Right lobe of liver (tissue), 6 donors: ENCODE data around the gene SAFB2. TPM values are rescaled to one million over a fixed set of nuclear protein-coding genes. Genes with fewer than 3 reads are reported as not detected.
"Not testable (repeated sequence)": the region's sequence is repeated elsewhere in the genome, so short reads cannot be mapped to it uniquely, and the experiment has no call there.

Experiments used
- ATAC-seq, 4 donors: fragments of 200-7000 bp; cut with Tn5 transposase; one replicate each; pipeline ENCODE4 v1.9.1; 2020; ENCODE audit warnings: mild to moderate bottlenecking in 4 of 4, moderate library complexity in 4 of 4
- DNase-seq, 3 donors: peaks; one replicate each; pipeline ENCODE4 v3.0.0-alpha.2; 2020
- H3K27ac ChIP-seq, 3 donors: fragments of 200-600 bp; one replicate each; pipeline ENCODE4 v1.8.0; 2022
- H3K27me3 ChIP-seq, 2 donors: fragments of 200-600 bp; one replicate each; pipeline ENCODE4 v1.8.0; 2022
- H3K36me3 ChIP-seq, 4 donors: fragments of 200-600 bp; sonication (generic) in 1 of 4; one replicate each; pipeline versions ENCODE4 v1.5.1 to v1.8.0; 2017 to 2022; ENCODE audit warnings: control low read depth in 1 of 4
- H3K4me1 ChIP-seq, 4 donors: fragments of 200-600 bp; sonication (generic) in 1 of 4; one replicate each; pipeline versions ENCODE4 v1.5.1 to v1.8.0; 2017 to 2022; ENCODE audit warnings: control low read depth in 1 of 4
- H3K4me3 ChIP-seq, 3 donors: fragments of 200-600 bp; one replicate each; pipeline ENCODE4 v1.8.0; 2022
- H3K9me3 ChIP-seq, 4 donors: fragments of 200-600 bp; sonication (generic) in 1 of 4; one replicate each; pipeline versions ENCODE4 v1.5.1 to v1.8.0; 2017 to 2022; ENCODE audit warnings: control low read depth in 1 of 4
- POLR2A ChIP-seq: fragments of 450-650 bp; IDR thresholded peaks from one replicate; pipeline ENCODE4 v1.6.1; 2017; ENCODE audit warnings: antibody characterized with exemption, mild to moderate bottlenecking
- WGBS: methylation state at CpG from one replicate; pipeline ENCODE4 v1.1.6; 2018; ENCODE audit warnings: low coverage, low lambda C conversion rate; ENCODE audit not compliant: insufficient coverage; ENCODE audit errors: missing lambda C conversion rate; 5-methylcytosine and 5-hydroxymethylcytosine counted together
- intact Hi-C, 2 donors: fragments of 100-400 bp; cut with DNase I; formaldehyde crosslinking; loops; one replicate each; pipeline versions ENCODE4 v1.11.2 to v1.14.1; 2022
- total RNA-seq, 6 experiments: library from RNA; depleted of rRNA in 2 of 6; stranded (reverse); fragments of >200 nt in 2 of 6; fragmentation: NEBNext Ultra II Directional in 3 of 6; extraction: Animal tissue kit (Norgen Biotek cat#: 25700) in 3 of 6; gene quantifications; one replicate each; pipeline versions ENCODE4 v1.1.0 to v1.2.4, GENCODE V29; 2016 to 2023
- TF ChIP-seq, protein P1 (sequence below), 4 donors: fragments of 200-600 bp in 3 of 4; fragments of 450-650 bp in 1 of 4; IDR thresholded peaks; one replicate each; pipeline versions ENCODE4 v1.5.1 to v1.8.0; 2016 to 2022; ENCODE audit warnings: antibody characterized with exemption in 4 of 4, mild to moderate bottlenecking in 2 of 4
- donor health status: DM: no; HTN: yes; CAD: no.
- donor health status: DM: no; HTN: no; CAD: no.
- donor health status: DM: no; HTN: no; CAD: no.
- donor health status: DM: no; HTN: yes; CAD: no.
- donor health status: DM: no; HTN: yes; CAD: no.

The SAFB2 gene
- total RNA-seq, 6 experiments from 2014 or later = 16.9 to 48.9 (median 41.7) TPM

DNA sequence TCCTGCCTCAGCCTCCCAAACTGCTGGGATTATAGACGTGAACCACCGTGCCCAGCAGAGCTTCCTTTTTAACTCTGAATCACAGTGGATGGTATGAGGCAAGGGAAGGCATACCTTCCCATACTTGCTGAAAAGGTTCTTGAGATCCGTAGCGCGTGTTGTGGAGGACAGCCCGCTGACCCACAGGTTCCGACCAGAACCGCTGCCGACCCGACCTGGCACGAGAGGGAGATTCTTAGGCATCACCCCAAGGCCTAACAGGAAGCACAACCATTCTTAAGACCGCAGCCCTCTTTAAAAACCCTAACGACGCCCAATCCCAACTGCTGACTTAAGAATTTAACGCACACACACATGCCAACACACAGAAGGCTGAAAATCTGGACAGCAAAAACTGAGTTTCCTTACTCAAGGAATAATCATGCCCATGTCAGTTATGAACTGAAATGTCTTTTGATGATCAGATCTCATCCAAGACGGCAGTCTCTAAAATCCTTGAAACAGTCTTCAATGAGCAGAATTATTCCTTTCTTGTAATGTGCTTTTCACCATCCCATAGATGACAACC lies 12.6 kb downstream of the SAFB2 start:
- intact Hi-C loops = loop anchor here in 1 of 2 donors (10.0 kb wide), 1 partner anchor 65 kb away; no protein-coding TSS in a partner anchor
- Histone ChIP-seq H3K4me1 (no peaks in the 10 kb centered on the region), H3K27me3 (no peaks in the 10 kb centered on the region), H3K4me3 (no peak overlapping the region), H3K9me3 (no peaks in the 10 kb centered on the region), H3K36me3 (peaks cover 26 to 91% (median 58%) of the 10 kb centered on the region in 4 donors), H3K27ac (no peak overlapping the region)
- DNase-seq (no peak), ATAC-seq (no peak)
- 95% methylated on average over 10 of the region's 16 CpGs for WGBS
- no peak for TF ChIP-seq POLR2A
- TF ChIP-seq, protein P1, sequence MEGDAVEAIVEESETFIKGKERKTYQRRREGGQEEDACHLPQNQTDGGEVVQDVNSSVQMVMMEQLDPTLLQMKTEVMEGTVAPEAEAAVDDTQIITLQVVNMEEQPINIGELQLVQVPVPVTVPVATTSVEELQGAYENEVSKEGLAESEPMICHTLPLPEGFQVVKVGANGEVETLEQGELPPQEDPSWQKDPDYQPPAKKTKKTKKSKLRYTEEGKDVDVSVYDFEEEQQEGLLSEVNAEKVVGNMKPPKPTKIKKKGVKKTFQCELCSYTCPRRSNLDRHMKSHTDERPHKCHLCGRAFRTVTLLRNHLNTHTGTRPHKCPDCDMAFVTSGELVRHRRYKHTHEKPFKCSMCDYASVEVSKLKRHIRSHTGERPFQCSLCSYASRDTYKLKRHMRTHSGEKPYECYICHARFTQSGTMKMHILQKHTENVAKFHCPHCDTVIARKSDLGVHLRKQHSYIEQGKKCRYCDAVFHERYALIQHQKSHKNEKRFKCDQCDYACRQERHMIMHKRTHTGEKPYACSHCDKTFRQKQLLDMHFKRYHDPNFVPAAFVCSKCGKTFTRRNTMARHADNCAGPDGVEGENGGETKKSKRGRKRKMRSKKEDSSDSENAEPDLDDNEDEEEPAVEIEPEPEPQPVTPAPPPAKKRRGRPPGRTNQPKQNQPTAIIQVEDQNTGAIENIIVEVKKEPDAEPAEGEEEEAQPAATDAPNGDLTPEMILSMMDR (IDR thresholded peaks at IDR 0.05) = no peak

DNA sequence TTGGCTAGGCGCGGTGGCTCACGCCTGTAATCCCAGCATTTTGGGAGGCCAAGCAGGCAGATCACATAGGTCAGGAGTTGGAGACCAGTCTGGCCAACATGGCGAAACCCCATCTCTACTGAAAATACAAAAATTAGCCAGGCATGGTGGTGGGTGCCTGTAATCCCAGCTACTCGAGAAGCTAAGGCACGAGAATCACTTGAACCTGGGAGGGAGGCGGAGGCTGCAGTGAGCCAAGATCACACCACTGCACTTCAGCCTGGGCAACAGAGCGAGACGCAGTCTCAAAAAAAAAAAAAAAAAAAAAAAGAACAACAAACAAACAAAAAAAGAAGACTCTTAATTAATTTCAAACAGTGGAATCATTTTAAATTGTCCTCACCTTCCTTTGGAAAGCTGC lies 13.8 kb downstream of the SAFB2 start:
- DNase-seq, H3K27me3 ChIP-seq, intact Hi-C loops, ATAC-seq, H3K9me3 ChIP-seq, H3K4me1 ChIP-seq, H3K27ac ChIP-seq, H3K4me3 ChIP-seq: not testable (repeated sequence)
- H3K36me3 ChIP-seq = peaks cover 20 to 91% (median 57%) of the 10 kb centered on the region in 4 donors
- 84% methylated on average over 6 of the region's 9 CpGs for WGBS

DNA sequence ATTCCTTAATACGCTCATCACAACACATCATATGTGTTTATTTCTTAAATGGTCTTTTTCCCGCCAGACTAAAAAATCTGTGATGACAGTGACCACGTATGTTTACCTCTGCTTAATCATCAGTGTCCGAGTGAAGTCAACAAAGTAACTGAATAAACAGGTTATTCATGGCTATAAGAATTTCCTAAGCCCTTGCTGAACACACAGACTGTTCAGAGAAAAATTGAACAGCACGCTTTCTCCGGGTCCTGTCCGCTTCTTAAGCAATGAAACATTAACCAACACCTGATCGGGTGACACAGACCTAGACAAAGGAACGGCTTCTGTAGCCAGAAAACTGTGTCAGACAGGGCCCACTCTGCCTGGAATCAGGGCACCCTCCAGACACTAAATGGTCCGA lies 14.3 kb downstream of the SAFB2 start:
- intact Hi-C loops = no loop called here
- Histone ChIP-seq H3K4me3 (no peak overlapping the region), H3K27ac (no peak overlapping the region), H3K4me1 (no peaks in the 10 kb centered on the region), H3K36me3 (peaks cover 15 to 91% (median 56%) of the 10 kb centered on the region in 4 donors), H3K9me3 (no peaks in the 10 kb centered on the region), H3K27me3 (no peaks in the 10 kb centered on the region)
- TF ChIP-seq, protein P1 (IDR thresholded peaks at IDR 0.05) = no peak
- TF ChIP-seq POLR2A = no peak
- DNase-seq (no peak), ATAC-seq (no peak)
- WGBS = 90% methylated on average over 10 of the region's 10 CpGs

DNA sequence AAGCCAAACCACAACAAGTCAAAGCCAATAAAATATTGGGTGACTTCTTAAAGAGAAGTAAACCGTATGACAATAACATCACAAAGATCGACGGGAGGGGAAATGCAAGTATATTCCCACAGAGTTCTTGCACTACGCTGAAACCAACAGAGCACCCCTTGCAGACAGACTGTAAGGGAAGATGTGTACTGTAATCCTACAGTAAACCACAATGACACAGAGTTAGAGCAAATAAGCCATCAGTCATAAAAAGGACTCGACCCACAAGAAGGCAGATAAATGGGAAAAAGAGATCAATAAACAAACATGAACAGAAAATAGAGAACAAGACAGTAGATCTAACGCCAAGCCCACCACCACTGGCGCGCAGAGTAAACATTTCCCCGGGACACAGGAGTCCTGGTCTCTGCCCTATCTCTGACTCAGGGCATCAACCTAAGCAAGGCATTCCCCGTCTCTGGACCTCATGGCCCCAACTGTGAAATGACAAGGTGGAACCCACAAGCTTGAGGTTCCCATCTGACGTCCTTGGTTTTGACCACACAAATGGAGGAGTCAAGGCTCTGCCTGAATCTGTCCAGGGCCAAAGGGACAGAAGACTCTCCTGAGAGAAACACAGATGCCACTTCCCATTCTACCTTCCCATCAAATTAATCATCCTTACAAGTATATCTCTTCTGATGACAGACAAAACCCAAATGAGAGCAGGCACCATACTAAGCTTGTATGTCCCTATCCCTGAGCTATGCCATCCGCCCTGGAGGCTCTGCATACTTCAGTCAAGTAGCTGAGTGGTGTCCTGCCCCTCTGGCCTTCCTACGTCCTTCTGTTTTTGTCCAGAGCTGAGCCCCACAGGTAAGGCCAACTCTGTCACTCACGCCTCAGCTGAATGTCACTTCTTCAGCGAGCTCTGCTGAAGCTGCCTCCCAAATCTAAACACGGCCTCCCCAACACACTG lies 15.0 kb downstream of the SAFB2 start:
- ATAC-seq = no peak
- Histone ChIP-seq H3K9me3 (no peaks in the 10 kb centered on the region), H3K4me3 (no peak overlapping the region), H3K4me1 (no peaks in the 10 kb centered on the region), H3K27me3 (no peaks in the 10 kb centered on the region), H3K36me3 (peaks cover 8 to 91% (median 53%) of the 10 kb centered on the region in 4 donors), H3K27ac (no peak overlapping the region)
- intact Hi-C loops = no loop called here
- no peak for TF ChIP-seq POLR2A
- TF ChIP-seq, protein P1 (IDR thresholded peaks at IDR 0.05) = no peak
- 91% methylated on average over 14 of the region's 16 CpGs for WGBS
- DNase-seq = no peak

DNA sequence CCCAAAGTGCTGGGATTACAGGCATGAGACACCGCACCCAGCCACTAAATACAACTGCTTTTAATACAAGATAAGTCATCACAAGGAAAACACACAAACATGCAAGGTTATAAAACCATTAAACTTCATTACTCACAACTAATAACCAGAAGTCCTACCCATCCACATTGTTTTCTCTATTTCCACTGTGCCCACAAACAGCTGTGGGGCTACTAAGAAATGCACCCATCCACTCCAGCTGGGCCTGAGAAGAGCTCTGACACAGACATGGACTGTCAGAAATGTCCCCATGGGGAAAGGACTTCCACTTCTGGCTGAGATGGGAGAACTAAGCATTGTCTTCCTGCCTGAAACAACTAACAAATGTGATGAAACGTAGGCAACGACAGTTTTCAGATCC lies 17.2 kb downstream of the SAFB2 start:
- no peaks in the 10 kb centered on the region for H3K27me3 ChIP-seq
- ATAC-seq (no peak), DNase-seq (no peak)
- TF ChIP-seq, protein P1 (IDR thresholded peaks at IDR 0.05) = no peak
- no peak for TF ChIP-seq POLR2A
- H3K4me1 ChIP-seq = no peaks in the 10 kb centered on the region
- H3K9me3 ChIP-seq = no peaks in the 10 kb centered on the region
- 100% methylated on average over 1 of the region's 3 CpGs for WGBS
- intact Hi-C loops = no loop called here
- no peak overlapping the region for H3K27ac ChIP-seq
- peaks cover 5 to 92% (median 51%) of the 10 kb centered on the region in 4 donors for H3K36me3 ChIP-seq
- H3K4me3 ChIP-seq = no peak overlapping the region
